Activated CD4-positive, alpha-beta T cell treated with anti-CD3 and anti-CD28 coated beads for 36 hours (primary cell): ENCODE results near the gene YIPF1. TPM values are rescaled to one million over a fixed set of nuclear protein-coding genes. Genes with fewer than 3 reads are reported as not detected.
A peak's percentile ranks its signal among the peaks of the same experiment; 100 is the strongest.

Source experiments
- ATAC-seq: fragments of 200-7000 bp; cut with Tn5 transposase; one replicate; pipeline ENCODE4 v1.10.0; 2021; ENCODE audit warnings: mild to moderate bottlenecking, moderate library complexity
- CTCF ChIA-PET: fragments of 350-600 bp; sonication (Branson Sonifier 250); formaldehyde crosslinking; loops from one replicate; lab custom pipeline; 2021; ENCODE audit warnings: antibody characterized with exemption; lab: Charles Lee
- POLR2A ChIA-PET: fragments of 350-600 bp; sonication (Branson Sonifier 250); formaldehyde crosslinking; loops from one replicate; lab custom pipeline; 2021; ENCODE audit warnings: antibody characterized with exemption, inconsistent platforms; lab: Charles Lee
- DNase-seq: peaks from one replicate; pipeline ENCODE4 v3.0.0-alpha.2; 2020
- H3K27ac Mint-ChIP-seq: one replicate; pipeline ENCODE4 v1.8.0; 2021; ENCODE audit warnings: mixed read lengths
- H3K27me3 Mint-ChIP-seq: one replicate; pipeline ENCODE4 v1.8.0; 2021; ENCODE audit warnings: mixed read lengths
- H3K36me3 Mint-ChIP-seq: one replicate; pipeline ENCODE4 v1.8.0; 2021; ENCODE audit warnings: low read depth, mixed read lengths
- H3K4me1 Mint-ChIP-seq: one replicate; pipeline ENCODE4 v1.8.0; 2021; ENCODE audit warnings: mixed read lengths
- H3K4me3 Mint-ChIP-seq: one replicate; pipeline ENCODE4 v1.8.0; 2021; ENCODE audit warnings: mild to moderate bottlenecking, moderate library complexity, mixed read lengths
- H3K9me3 Mint-ChIP-seq: one replicate; pipeline ENCODE4 v1.8.0; 2021; ENCODE audit warnings: low read depth, mixed read lengths
- intact Hi-C, 2 experiments: fragments of 100-400 bp; cut with DNase I in 1 of 2; cut with micrococcal nuclease in 1 of 2; formaldehyde crosslinking; loops; one replicate each; pipeline versions ENCODE4 v1.14.2 to v1.15.1; 2022 to 2024; cut with DNase I, micrococcal nuclease
- total RNA-seq, 2 experiments: library from RNA; stranded (reverse); gene quantifications; one replicate each; pipeline ENCODE4 v1.2.3, GENCODE V29; 2021

Gene YIPF1
- total RNA-seq, 2 experiments from 2014 or later = 19.0 to 24.4 TPM

- ATAC-seq (no peak), DNase-seq (no peak)
- intact Hi-C loops = no loop called here
- Mint-ChIP-seq H3K36me3 (peaks cover 15% of the 10 kb centered on the region), H3K27me3 (no peaks in the 10 kb centered on the region), H3K4me1 (no peaks in the 10 kb centered on the region), H3K9me3 (no peaks in the 10 kb centered on the region), H3K27ac (no peak overlapping the region), H3K4me3 (no peak overlapping the region)
- CTCF ChIA-PET = interaction anchor here (0.7 to 4.2 kb wide), 7 partner anchors 8 to 88 kb away, joined by 3 to 35 read pairs (median 4); no protein-coding TSS in a partner anchor
- POLR2A ChIA-PET = no interaction called here
Measured at GRCh38 chr1:53871773-53872484, 17.7 kb downstream of the YIPF1 start.

- intact Hi-C loops = no loop called here
- H3K9me3 Mint-ChIP-seq = no peaks in the 10 kb centered on the region
- H3K27me3 Mint-ChIP-seq = no peaks in the 10 kb centered on the region
- no peak overlapping the region for H3K27ac Mint-ChIP-seq
- ChIA-PET CTCF (interaction anchor here (0.7 to 4.2 kb wide), 4 partner anchors 10 to 88 kb away, joined by 3 to 35 read pairs (median 10); no protein-coding TSS in a partner anchor), POLR2A (no interaction called here)
- H3K4me1 Mint-ChIP-seq = no peaks in the 10 kb centered on the region
- H3K36me3 Mint-ChIP-seq = peaks cover 17% of the 10 kb centered on the region
- no peak overlapping the region for H3K4me3 Mint-ChIP-seq
- no peak for DNase-seq
- no peak for ATAC-seq
Measured at GRCh38 chr1:53871221-53871620, 18.4 kb downstream of the YIPF1 start.

GRCh38 chr1:53869454-53870117 is 20.0 kb downstream of the YIPF1 start:
- POLR2A ChIA-PET = no interaction called here
- no peak overlapping the region for H3K4me3 Mint-ChIP-seq

GRCh38 chr1:53868565-53868964 is 21.0 kb downstream of the YIPF1 start:
- H3K4me3 Mint-ChIP-seq = no peak overlapping the region
- ChIA-PET CTCF (interaction anchor here (0.7 to 2.4 kb wide), 6 partner anchors 8 to 200 kb away, joined by 3 to 17 read pairs (median 4); no protein-coding TSS in a partner anchor), POLR2A (no interaction called here)
- no peak overlapping the region for H3K27ac Mint-ChIP-seq
- DNase-seq = no peak
- H3K9me3 Mint-ChIP-seq = no peaks in the 10 kb centered on the region
- ATAC-seq = no peak
- H3K36me3 Mint-ChIP-seq = peaks cover 14% of the 10 kb centered on the region
- intact Hi-C loops = no loop called here
- H3K4me1 Mint-ChIP-seq = no peaks in the 10 kb centered on the region
- no peaks in the 10 kb centered on the region for H3K27me3 Mint-ChIP-seq

More at GRCh38 chr1:53869454-53870117, 20.0 kb downstream of the YIPF1 start:
- CTCF ChIA-PET = interaction anchor here (1.1 to 2.4 kb wide), 4 partner anchors 9 to 90 kb away, joined by 3 to 17 read pairs (median 12); no protein-coding TSS in a partner anchor
- no peak for DNase-seq
- ATAC-seq = no peak
- Mint-ChIP-seq H3K9me3 (no peaks in the 10 kb centered on the region), H3K4me1 (no peaks in the 10 kb centered on the region), H3K36me3 (peaks cover 14% of the 10 kb centered on the region), H3K27me3 (no peaks in the 10 kb centered on the region), H3K27ac (no peak overlapping the region)
- intact Hi-C loops = no loop called here

- CTCF ChIA-PET = interaction anchor here (1.0 to 8.6 kb wide), 11 partner anchors 10 to 219 kb away, joined by 3 to 159 read pairs (median 22); partner anchors contain the start of genes IFT25, LRRC42 and YIPF1
- ATAC-seq (no peak), DNase-seq (peak; percentile 6)
- peaks cover 11% of the 10 kb centered on the region for H3K36me3 Mint-ChIP-seq
- H3K27me3 Mint-ChIP-seq = no peaks in the 10 kb centered on the region
- no peak overlapping the region for H3K27ac Mint-ChIP-seq
- POLR2A ChIA-PET = no interaction called here
- no peaks in the 10 kb centered on the region for H3K9me3 Mint-ChIP-seq
- H3K4me1 Mint-ChIP-seq = peaks cover 12% of the 10 kb centered on the region
- H3K4me3 Mint-ChIP-seq = no peak overlapping the region
- intact Hi-C loops = loop anchor here in 1 of 2 experiments (5.0 kb wide), 1 partner anchor 625 kb away; no protein-coding TSS in a partner anchor
Measured at GRCh38 chr1:53862507-53862906, 27.1 kb downstream of the YIPF1 start.

- no peaks in the 10 kb centered on the region for H3K27me3 Mint-ChIP-seq
- ATAC-seq (peak; percentile 88), DNase-seq (peak; percentile 65)
- intact Hi-C loops = loop anchor here (1.0 to 5.0 kb wide), 5 partner anchors 24 to 626 kb away; no protein-coding TSS in a partner anchor
- no peak overlapping the region for H3K27ac Mint-ChIP-seq
- CTCF ChIA-PET = interaction anchor here (0.5 to 8.6 kb wide), 47 partner anchors 8 to 939 kb away, joined by 3 to 159 read pairs (median 6); partner anchors contain the start of genes DIO1, IFT25, LRRC42 and TCEANC2
- peaks cover 12% of the 10 kb centered on the region for H3K4me1 Mint-ChIP-seq
- no peaks in the 10 kb centered on the region for H3K9me3 Mint-ChIP-seq
- H3K36me3 Mint-ChIP-seq = peaks cover 9% of the 10 kb centered on the region
- no peak overlapping the region for H3K4me3 Mint-ChIP-seq
- POLR2A ChIA-PET = interaction anchor here (0.5 to 0.8 kb wide), 2 partner anchors 10 to 98 kb away, joined by 3 read pairs; no protein-coding TSS in a partner anchor
Measured at GRCh38 chr1:53860967-53861411, 28.6 kb downstream of the YIPF1 start.

- peaks cover 15% of the 10 kb centered on the region for H3K36me3 Mint-ChIP-seq
- H3K27ac Mint-ChIP-seq = no peak overlapping the region
- H3K27me3 Mint-ChIP-seq = peaks cover 2% of the 10 kb centered on the region
- no peak for DNase-seq
- H3K9me3 Mint-ChIP-seq = no peaks in the 10 kb centered on the region
- H3K4me3 Mint-ChIP-seq = no peak overlapping the region
- intact Hi-C loops = no loop called here
- no peaks in the 10 kb centered on the region for H3K4me1 Mint-ChIP-seq
- CTCF ChIA-PET = interaction anchor here (0.7 to 4.4 kb wide), 4 partner anchors 8 to 177 kb away, joined by 3 to 30 read pairs (median 4); no protein-coding TSS in a partner anchor
- POLR2A ChIA-PET = no interaction called here
- ATAC-seq = no peak
Measured at GRCh38 chr1:53851571-53852285, 37.9 kb downstream of the YIPF1 start.

- ChIA-PET CTCF (interaction anchor here (0.6 to 4.4 kb wide), 5 partner anchors 9 to 1008 kb away, joined by 3 to 30 read pairs (median 3); partner anchors contain the start of gene ZYG11A), POLR2A (interaction anchor here (1.0 kb wide), 1 partner anchor 13 kb away, joined by 3 read pairs; no protein-coding TSS in a partner anchor)
- Mint-ChIP-seq H3K27ac (no peak overlapping the region), H3K9me3 (no peaks in the 10 kb centered on the region), H3K27me3 (peaks cover 2% of the 10 kb centered on the region), H3K4me1 (no peaks in the 10 kb centered on the region), H3K4me3 (no peak overlapping the region), H3K36me3 (peaks cover 15% of the 10 kb centered on the region)
- no peak for ATAC-seq
- no peak for DNase-seq
- intact Hi-C loops = no loop called here
Measured at GRCh38 chr1:53850082-53850673, 39.4 kb downstream of the YIPF1 start.

GRCh38 chr1:53847980-53848379 is 41.6 kb downstream of the YIPF1 start:
- ATAC-seq (no peak), DNase-seq (no peak)
- ChIA-PET CTCF (interaction anchor here (0.7 to 4.4 kb wide), 4 partner anchors 12 to 112 kb away, joined by 3 to 30 read pairs (median 5); no protein-coding TSS in a partner anchor), POLR2A (no interaction called here)
- Mint-ChIP-seq H3K27ac (no peak overlapping the region), H3K4me3 (no peak overlapping the region), H3K27me3 (peaks cover 5% of the 10 kb centered on the region), H3K9me3 (no peaks in the 10 kb centered on the region), H3K36me3 (peaks cover 12% of the 10 kb centered on the region), H3K4me1 (no peaks in the 10 kb centered on the region)
- intact Hi-C loops = no loop called here

GRCh38 chr1:53842347-53842746 is 47.2 kb downstream of the YIPF1 start:
- no peak for ATAC-seq
- POLR2A ChIA-PET = no interaction called here
- peaks cover 6% of the 10 kb centered on the region for H3K9me3 Mint-ChIP-seq

More at GRCh38 chr1:53842347-53842746, 47.2 kb downstream of the YIPF1 start:
- CTCF ChIA-PET = no interaction called here
- Mint-ChIP-seq H3K4me1 (peaks cover 5% of the 10 kb centered on the region), H3K36me3 (peaks cover 2% of the 10 kb centered on the region), H3K27me3 (peaks cover 5% of the 10 kb centered on the region), H3K4me3 (no peak overlapping the region), H3K27ac (no peak overlapping the region)
- no peak for DNase-seq
- intact Hi-C loops = no loop called here
